Measurements from ENCODE around the gene NUCB1.

Gene NUCB1

GRCh38 chr19:48963371-48964204, 63.5 kb downstream of the NUCB1 start:
- peak; percentile 46 to 61 for DNase-seq

DNA sequence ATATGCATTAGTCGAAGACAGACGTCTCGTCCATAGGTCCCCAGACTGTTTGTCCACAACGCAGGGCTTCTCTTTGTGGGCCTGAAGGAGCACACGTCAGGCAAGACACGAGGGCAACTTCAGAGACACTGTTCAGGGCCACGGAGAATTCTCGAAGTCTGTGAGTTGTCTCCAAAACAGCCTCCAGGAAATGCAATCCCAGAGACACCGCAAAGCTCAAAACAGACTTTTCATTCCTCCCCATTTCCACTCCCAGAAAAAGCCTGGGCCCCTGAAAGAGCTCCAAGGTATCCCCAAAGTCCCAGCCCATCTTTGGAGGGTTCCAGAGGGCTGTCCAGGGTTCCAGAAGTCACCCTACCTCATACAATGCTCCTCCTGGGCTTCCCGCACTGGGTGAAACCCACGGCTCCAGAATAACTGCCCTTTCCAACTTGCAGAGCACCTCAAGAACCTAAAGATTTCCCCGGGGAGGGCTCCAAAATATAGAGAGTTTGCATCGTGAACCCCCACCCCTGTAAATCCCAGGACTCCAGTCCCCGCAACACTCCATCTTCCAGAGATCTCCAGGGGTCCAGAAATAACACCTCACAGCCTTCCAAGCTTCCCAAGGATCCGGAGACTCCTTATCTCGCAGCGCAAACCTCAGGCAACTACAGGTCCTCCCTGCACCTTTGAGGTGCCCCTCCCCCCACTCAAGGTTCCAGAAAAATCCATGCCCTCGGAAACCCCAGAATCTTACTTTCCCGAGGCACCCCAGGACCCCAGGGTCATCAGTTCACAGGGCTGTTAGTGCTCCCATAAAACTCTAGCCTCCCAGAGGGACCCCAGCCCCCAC, 64.3 kb downstream of the NUCB1 start:
- no peak for DNase-seq

GRCh38 chr19:48965040-48965805, 65.1 kb downstream of the NUCB1 start, which contains the start of gene FTL:
FTL (plus strand) TSS chr19:48965309; CDS start chr19:48965508, 199 bp downstream.
- DNase-seq, result peak; percentile 94 to 95

DNA sequence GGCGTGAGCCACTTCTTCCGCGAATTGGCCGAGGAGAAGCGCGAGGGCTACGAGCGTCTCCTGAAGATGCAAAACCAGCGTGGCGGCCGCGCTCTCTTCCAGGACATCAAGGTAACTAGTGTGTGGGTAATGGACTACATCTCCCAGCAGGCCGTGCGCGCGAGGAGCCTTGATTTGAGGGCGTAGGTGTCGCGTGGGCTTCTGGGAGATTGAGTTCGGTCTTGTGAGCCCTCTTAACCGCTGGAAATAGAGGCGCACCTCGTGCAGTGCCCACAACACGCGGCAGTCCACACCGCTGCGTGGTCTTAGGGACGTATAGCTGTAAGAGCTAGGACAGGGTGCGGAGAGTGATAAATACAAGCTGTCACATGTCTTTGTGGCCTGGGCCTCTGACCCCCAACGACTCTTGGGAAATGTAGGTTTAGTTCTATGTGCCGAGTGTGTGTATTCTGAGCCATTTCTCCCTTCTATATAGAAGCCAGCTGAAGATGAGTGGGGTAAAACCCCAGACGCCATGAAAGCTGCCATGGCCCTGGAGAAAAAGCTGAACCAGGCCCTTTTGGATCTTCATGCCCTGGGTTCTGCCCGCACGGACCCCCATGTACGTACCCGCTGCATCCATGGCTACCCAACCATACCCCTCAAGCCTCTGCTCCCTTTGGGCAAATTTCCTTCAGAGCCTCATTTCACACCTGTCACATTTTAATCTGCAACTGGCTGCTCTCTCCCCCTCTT, 65.9 kb downstream of the NUCB1 start:
- DNase-seq, result peak; percentile 87 to 90

- no peak for DNase-seq
Observed at GRCh38 chr19:48966541-48967345, 66.6 kb downstream of the NUCB1 start.

GRCh38 chr19:48967346-48968178, 67.5 kb downstream of the NUCB1 start:
- peak in 1 of 2 donors; percentile 69 for DNase-seq

DNA sequence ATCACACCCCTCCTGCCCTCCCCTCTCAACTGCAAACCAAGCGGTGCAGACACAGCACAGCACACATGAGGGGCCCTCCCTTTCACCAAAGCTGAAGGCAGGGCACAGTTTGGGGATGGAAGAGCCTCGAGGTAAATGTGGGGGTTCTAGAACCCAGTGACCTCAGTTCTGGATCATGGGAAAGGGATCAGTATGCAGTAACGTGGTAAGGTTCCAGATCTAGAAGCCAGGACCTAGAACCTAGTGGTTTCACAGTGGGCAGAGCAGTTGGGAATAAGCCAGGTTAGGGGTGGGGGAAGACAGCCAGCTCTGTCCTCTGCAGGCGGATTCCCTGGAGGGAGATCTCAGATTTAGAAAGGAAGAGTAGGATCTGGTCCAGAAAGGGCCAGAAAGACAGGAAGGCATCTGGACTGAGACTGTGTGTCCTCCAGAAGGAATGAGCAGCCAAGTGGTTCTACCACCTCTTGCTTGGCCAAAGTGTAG, 68.1 kb downstream of the NUCB1 start:
- DNase-seq, result no peak

DNA sequence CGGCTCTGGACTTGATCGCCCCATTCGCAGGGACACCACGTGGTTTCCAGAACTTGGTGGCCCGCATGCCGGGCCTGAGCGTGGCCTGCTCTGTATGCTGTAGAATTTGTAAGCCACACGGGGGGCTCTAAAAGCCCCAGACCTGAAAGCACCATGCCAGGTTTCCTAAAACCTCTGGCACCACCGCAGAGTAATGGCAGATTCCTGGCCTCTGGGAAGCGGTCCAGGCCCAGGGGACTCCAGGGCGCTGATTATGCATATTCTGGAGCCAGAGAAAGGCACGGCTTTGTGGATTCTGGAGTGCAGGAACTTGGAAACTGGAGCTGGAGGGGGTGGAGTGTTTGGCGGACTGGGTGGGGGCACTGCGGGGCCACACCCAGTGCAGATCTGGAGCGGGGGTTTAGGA, 68.7 kb downstream of the NUCB1 start:
- no peak for DNase-seq

GRCh38 chr19:48969276-48970138, 69.4 kb downstream of the NUCB1 start:
- no peak for DNase-seq

DNA sequence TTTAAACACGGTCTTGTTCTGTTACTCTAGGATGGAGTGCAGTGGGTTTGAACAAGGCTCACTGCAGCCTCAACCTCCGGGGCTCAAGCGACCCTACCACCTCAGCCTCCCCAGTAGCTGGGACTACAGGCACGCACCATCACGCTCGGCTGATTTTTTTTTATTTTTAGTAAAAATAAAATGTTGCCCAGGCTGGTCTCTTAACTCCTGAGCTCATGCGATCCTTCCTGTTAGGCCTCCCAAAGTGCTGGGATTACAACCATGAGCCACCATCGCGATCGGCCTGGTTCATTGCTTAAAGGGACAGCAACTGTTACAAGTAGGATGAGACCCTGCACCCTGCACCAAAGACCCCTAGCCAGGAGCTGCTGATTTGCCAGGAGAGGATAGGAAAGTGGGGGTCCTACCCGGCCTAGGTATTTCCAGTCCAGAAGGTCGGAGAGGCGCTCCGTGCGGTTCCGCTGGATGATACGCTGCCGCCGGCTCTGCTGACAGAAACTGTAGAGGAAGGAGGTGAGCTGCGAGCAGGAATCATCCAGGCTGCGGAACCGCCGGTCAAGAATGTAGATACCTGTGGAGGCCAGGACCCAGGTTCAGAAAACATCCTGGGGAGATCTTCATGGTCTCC, 70.1 kb downstream of the NUCB1 start:
- no peak for DNase-seq

DNA sequence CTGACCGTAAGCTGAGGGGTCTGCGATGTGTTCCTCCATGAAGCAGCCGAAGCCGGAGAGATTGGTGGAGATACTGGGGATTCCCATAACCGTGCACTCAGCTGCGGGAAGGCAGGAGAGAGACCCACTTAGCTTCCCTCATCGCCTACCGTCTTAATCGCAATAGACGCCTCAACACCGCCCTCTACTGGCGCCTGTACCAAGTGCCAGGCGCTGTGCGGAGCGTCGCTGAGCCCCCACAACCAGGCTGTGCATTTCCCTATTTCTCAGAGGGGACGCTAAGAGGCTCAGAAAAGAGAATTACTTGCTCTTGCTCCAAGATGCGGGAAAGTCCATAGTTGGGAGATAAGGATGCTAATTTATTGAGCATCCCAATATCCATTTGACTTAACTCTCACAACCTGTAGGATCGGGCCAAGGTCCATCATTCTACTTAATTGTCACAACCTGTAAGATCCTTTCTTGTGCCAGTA, 70.8 kb downstream of the NUCB1 start:
- DNase-seq, result peak; percentile 79 to 84
